GM19240 (cell line): Measurements from ENCODE around the gene RERE.

Source experiments
- DNase-seq: peaks from one replicate; pipeline ENCODE4 v3.0.0; 2011; ENCODE audit warnings: low spot score; ENCODE audit not compliant: insufficient read length

RERE gene

GRCh38 chr1:8367571-8368194, 449.8 kb downstream of the RERE start:
- DNase-seq, result no peak

DNA sequence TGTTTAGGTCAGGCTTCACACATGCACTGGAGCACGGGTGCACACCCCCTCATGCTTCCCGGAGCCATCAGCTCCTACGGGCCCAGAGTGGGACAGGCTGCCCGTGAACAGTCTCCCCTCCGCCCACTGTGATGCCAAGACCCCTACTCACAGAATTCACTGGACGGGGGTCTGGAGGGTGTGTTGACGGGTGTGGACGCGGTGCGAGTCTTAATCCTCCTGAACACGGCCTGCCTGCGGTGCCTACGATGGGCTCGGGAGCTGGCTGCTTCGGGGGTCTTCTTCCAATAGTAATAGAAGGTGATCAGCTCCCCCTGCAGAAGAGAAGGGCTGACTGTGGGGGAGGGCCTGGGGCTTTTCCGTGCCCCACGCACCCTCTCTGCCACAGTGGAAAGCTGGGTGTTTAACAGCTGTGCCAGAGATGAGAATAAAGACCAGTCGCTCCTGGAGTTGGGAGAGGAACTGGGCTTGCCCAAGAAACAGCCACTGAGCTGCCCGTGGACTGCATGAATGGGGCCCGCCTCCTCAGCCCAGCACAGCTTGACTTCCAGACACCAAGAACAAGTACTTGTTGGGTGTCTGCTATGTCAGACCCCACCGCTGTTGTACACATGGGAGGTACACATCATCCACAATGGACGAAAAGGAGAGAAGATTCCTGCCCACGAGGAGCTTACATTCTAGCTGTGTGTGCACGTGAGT, 451.6 kb downstream of the RERE start:
- DNase-seq, result no peak

DNA sequence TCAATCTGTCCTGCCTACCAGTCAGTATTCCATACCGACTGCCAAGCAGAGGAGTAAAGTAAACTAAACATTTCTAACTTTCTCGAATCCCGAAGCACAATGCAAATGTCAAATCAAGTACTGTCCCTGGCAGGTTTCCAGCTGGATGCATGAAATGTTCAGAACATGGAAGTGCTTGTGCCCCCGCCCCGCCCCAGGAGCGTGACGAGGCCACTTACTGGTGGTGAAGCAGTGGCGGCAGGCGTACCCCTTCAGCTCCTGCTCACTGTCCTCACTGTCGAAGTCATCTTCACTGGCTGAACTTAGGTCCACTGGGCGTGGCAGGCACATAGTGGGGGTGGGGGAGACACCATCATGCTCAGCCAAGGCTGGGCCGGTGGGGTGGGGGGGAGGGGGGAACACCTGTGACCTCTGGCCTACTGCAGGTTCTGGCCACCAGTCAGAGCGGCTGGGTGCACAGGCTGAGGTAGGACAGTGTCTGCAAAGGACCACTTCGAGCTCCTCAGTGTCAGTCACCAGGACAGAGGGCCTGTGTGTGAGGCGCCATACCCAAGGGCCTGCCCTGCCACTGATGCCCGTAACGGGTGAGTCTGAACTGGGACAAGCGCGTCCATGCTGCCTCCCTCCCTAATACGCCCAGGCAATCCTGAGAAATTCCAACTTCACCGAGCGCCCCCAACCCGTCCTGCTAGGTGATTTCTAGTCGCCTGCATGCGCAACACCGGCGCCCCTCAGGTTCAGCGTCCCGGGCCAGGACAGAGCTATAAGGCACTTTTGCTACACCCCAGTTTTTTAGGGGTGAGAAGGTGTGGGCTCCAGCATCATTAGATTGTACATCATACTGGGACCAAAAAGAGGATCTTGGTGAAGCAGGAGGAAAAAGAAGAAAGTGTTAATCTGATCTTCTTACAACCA, 452.7 kb downstream of the RERE start:
- DNase-seq, result no peak

DNA sequence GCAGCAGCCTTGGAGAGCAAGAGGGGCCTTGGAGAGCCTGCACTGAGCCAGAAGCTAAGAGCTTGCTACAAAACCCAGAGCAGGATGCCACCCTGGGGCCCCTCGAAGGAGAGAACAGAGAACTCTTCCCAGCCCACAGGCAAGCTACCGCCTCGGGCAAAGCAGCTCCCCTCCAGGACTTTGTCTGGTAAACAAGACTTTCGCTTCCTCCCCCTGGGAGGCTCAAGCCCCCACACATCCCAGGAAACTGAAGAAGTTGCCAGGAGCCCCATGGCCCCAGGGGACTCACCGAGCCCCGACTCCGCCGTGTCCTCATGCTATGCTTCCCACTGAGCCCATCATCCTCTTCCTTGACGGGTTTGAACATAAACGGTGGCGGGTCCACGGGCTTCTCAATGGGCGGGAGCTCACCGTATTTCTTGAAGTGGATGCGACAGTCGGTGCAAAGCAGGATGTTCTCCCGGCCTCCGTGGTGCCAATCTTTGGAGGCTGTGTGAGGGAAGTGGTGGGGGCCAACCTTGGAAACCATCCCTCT, 453.6 kb downstream of the RERE start:
- DNase-seq, result no peak

DNA sequence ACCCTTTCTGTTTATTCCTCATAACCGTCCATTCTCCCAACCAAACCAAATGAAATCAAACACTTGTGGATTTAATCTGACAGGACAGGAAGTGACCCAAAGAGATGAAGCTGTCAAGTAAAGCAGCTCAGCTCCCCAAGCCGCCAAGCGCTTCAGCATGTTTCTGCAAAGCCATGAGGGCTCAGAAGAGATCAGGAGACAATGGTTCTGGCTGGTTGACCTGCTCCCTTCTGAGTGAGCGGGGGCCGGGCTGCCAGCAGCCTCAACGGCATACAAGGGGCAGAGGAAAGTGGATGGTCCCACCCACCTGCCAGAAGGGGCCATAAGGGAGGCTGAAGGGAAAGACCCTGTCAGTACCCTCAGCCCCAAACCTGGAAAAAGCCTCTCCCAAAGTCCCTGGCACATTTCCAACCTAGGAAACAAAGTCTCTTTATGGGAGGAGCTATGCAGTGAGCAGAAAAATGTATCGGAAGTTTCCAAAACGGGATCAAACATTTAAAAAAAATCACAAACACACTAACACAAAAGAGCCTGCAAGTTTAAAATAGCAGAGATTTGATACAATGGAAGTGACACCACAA, 454.2 kb downstream of the RERE start:
- no peak for DNase-seq

DNA sequence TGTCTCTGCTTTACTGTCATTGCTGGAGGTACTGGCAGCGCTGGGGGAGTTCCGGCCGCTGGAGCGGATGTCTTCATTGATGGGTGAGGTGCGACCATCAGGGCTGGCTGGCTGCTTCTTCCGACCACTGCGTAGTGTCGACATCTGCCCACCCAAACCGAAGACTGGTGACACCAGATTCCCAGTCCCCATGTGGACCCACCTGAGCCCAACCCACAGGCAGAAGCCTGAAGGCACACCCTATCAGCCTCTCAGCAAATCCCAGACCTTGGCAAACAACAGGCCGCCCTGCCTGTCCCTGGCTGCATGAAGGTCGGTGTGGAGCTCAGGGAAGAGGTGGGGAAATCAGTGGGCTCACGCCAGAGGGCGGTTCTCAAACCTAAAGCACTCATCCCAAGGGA, 454.7 kb downstream of the RERE start:
- DNase-seq, result no peak

DNA sequence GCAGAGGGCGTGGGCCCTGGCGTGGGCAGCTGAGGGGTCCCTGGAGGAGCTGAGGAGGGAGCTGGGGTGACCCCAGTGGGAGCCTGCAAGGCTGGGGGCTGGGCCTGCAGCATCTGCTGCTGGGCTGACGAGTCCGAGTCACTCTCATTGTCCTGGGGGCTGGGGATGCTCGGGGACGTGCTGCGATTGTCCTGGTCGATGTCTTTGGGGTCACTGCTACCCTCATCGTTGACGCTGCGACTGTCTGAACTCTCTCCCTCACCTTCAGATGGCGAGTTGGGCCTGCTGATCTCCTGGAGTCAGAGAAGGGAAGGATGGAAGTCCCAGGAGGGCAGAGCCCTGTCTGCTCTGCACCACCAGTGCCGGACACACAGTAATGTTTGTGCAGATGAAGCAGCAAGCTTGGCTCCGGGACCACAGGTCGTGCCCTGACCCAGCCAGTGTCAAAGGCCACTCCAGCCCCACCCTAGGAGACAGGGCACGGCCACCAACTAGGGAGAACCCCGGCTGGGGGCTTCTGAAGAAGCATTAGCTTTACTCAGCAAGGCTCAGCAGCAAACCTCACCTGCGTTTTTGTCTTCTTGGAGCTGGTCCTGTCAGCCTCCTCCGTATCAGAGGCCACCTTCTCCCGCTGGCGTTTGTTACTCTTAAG, 456.1 kb downstream of the RERE start:
- DNase-seq, result no peak

GRCh38 chr1:8360493-8361197, 456.8 kb downstream of the RERE start:
- no peak for DNase-seq

GRCh38 chr1:8359617-8360481, 457.6 kb downstream of the RERE start:
- no peak for DNase-seq

- no peak for DNase-seq
Observed at GRCh38 chr1:8358897-8359616, 458.4 kb downstream of the RERE start.

DNA sequence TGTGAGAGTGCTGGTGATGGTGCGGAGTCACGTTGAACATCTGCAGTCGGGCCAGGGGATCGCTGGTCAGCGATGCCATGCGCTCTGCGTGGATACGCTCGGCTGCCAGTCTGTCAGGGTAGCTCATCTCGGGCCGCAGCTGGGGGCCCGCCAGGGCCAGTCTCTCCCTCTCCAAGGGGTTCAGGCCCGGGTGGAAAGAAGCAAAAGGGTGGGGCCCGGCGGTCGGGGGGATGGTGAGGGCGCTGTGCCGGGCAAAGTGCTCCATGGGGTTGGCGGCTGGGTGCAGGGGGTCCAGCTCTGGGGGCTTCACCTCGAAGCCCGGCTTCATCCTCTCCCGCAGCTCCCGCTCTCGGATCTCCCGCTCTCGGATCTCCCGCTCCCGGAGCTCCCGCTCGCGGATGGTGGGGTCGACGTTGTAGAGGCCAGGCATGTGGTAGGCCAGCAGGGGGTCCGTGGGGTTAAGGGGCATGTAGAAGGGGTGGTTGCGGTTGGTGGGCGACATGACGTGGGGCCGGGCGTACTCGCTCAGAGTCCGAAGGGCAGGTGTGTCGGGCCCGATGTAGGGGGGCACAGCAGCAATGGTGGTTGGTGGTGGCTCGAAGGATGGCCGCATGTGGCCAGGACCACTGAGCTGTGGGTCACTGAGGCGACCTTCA, 459.1 kb downstream of the RERE start:
- no peak for DNase-seq

- DNase-seq, result no peak
Observed at GRCh38 chr1:8357329-8358101, 459.9 kb downstream of the RERE start.

DNA sequence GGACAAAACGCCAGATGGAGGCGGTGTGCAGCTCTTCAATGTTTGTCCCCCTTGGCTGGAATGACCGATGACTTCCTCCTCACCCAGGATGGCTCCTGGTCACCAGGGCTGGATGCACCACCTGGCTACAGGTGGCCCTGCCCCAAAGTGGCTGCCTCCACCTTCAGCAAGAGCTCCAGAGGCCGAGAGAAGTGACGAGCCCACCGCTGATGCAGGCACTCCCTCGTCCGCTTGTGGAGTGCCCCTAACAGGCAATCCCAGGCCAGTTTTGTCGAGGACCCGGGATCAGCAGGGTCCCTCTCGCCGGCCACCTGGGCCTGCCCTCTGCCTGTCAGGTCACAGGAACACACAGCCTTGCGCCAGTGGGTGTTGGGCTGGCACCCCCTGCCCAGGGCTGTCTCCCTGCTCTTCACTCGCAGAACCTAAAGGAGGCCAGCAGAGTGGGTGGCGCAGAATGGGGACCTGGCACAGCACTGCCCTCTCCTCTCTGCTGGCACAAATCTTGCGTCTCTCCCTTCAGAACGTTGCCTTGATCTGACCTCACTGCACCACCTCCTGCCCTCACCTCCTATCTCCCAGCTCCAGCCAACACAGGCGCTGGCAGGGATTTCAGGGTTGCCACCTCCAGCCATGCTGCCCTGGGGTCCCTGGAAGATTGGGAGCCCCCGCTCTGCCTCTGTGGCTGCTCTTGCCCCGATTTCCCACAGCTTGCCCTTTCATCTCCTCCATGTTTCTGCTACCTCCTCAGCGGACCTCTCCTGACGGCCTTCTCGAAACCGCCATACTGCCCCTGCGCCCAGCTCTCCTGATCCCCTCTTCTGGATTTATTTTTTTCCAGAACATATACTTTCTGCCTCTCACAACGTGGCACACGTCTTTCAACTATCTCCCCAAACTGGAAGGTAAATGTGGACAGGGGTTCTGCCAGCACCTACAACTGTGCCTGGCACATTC, 460.9 kb downstream of the RERE start:
- DNase-seq, result no peak

DNA sequence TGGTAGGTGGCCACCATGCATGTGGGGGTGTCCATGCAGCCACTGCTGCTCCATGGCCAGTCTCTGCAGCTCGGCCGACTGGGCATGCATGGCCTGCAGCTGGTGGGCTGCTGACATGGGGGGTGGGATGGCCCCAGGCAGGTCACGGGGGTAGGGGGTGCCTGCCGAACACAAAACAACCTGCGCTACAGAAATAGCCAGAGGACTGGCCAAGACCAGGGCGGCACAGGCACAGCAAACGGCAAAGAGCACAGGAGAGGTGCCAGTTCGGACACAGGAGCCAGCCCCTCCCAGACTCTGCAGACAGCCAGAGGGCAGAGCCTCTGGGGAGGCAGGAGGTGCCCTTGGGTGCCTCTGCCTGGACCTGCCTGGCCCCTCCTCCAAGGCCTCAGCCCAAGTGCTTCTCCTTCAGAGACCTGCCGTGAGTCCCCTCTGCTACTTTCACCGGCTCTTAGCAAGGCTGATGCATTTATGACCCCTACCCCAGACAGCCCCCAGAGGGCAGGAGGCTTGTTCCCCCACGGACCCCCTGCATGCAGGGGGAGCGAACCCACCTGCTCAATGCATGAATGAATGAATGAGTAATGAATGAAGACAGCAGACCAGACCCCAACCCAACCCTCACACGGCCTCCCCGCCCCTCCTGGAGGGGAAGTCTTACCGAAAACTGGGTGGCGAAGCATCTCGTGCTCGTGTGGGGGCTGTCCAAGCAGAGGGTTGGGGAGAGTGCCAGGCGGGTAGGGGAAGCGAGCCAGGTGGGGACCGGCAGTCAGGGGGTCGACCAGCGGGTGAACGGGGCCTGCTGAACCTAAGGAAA, 461.8 kb downstream of the RERE start:
- DNase-seq, result no peak

GRCh38 chr1:8354038-8354437, 463.4 kb downstream of the RERE start:
- no peak for DNase-seq
